ENCODE results near the gene FTSJ1.

Gene FTSJ1

DNA sequence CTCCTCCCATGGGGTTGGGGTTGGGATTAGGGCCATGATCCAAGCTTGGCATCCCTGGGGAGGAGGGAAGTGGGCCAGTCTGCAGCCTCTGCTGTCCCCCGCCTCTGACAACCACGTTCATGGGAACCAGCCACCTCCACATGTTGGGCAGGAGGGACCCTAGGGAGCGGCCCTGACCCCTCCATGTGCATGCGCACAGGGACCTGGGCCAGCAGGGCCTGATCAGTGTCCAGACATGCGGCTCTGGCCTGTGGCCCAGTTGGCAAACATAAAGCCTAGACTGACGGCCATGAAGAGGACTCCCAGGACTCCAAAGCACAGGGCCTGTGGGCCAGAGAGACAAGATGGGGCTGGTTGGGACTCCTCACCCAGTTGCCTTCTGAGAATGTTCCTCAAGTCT is 17.3 kb upstream of the FTSJ1 start:
- DNase-seq (ENCODE audit: extremely low spot score) = no peak
- ChIA-PET CTCF (no interaction called here), POLR2A (no interaction called here)
- TF ChIP-seq SP1 (IDR thresholded peaks at IDR 0.05) (no peak), FOXA1 (IDR thresholded peaks at IDR 0.05) (no peak), HDGF (IDR thresholded peaks at IDR 0.05; ENCODE audit: borderline replicate concordance) (no peak), TARDBP (IDR thresholded peaks at IDR 0.05) (no peak), ARNT (IDR thresholded peaks at IDR 0.05) (no peak), LEF1 (IDR thresholded peaks at IDR 0.05; ENCODE audit: borderline replicate concordance) (no peak), SUZ12 (IDR thresholded peaks at IDR 0.05) (no peak), ELF4 (IDR thresholded peaks at IDR 0.05) (no peak), FOXK2 (IDR thresholded peaks at IDR 0.05) (no peak), ZNF384 (IDR thresholded peaks at IDR 0.05) (no peak), L3MBTL2 (conservative IDR thresholded peaks at IDR 0.05) (no peak), BHLHE40 (IDR thresholded peaks at IDR 0.05; ENCODE audit: borderline replicate concordance) (no peak), CTBP1 (IDR thresholded peaks at IDR 0.05; ENCODE audit: borderline replicate concordance) (no peak), FOXM1 (IDR thresholded peaks at IDR 0.05; ENCODE audit: borderline replicate concordance) (no peak), NFRKB (IDR thresholded peaks at IDR 0.05) (no peak)
- TF ChIP-seq, protein P1, sequence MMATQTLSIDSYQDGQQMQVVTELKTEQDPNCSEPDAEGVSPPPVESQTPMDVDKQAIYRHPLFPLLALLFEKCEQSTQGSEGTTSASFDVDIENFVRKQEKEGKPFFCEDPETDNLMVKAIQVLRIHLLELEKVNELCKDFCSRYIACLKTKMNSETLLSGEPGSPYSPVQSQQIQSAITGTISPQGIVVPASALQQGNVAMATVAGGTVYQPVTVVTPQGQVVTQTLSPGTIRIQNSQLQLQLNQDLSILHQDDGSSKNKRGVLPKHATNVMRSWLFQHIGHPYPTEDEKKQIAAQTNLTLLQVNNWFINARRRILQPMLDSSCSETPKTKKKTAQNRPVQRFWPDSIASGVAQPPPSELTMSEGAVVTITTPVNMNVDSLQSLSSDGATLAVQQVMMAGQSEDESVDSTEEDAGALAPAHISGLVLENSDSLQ (IDR thresholded peaks at IDR 0.05) = no peak

DNA sequence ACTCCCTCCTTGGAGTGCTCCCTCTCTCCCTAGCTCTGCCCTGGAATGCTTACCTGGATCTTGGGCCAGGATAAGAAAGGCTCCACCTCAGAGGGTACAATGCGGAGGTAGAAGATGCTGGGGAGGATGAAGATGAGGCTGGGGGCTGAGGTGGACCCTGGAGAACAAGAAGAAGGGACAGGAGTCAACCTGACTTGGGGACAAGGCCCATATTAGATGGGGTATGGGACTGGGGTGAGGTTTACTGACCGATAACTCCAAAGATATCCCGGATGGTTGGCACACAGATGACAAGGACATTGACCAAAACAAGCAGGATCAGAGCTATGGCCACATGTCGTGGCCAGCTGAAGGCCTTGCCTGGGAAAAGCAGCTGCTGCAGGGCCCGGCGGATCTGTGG is 16.5 kb upstream of the FTSJ1 start:
- CTCF ChIA-PET = interaction anchor here (0.6 kb wide), 1 partner anchor 9 kb away, joined by 3 read pairs; no protein-coding TSS in a partner anchor
- TF ChIP-seq FOXM1 (IDR thresholded peaks at IDR 0.05; ENCODE audit: borderline replicate concordance) (no peak), BHLHE40 (IDR thresholded peaks at IDR 0.05; ENCODE audit: borderline replicate concordance) (no peak), NFRKB (IDR thresholded peaks at IDR 0.05) (no peak), ARNT (IDR thresholded peaks at IDR 0.05) (no peak), SUZ12 (IDR thresholded peaks at IDR 0.05) (no peak), FOXK2 (IDR thresholded peaks at IDR 0.05) (no peak), ELF4 (IDR thresholded peaks at IDR 0.05) (no peak)
- DNase-seq (ENCODE audit: extremely low spot score) = no peak
- POLR2A ChIA-PET = no interaction called here

DNA sequence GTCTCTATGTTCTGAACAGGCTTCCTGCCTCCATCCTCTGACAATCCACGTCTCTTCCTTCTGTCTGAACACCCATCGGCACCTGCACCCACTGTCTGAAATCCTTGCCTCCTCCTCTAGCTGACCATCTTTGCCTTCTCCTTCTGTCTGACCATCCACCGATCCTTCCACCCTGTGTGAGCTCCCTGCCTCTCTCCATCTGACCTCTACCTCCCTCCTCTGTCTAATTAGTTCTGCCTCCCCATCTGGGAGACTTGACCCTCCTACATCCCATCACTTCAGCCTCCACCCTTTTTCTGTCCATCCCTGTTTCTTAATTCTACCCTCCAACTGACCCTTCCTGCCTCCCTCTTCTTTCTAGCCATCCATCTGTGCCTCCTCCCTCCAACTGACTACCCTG is 16.0 kb upstream of the FTSJ1 start:
- POLR2A ChIA-PET = no interaction called here
- TF ChIP-seq FOXK2 (IDR thresholded peaks at IDR 0.05) (no peak), ZNF384 (IDR thresholded peaks at IDR 0.05) (no peak), FOXA1 (IDR thresholded peaks at IDR 0.05) (no peak), HDGF (IDR thresholded peaks at IDR 0.05; ENCODE audit: borderline replicate concordance) (no peak), SUZ12 (IDR thresholded peaks at IDR 0.05) (no peak), SP1 (IDR thresholded peaks at IDR 0.05) (no peak), L3MBTL2 (conservative IDR thresholded peaks at IDR 0.05) (no peak), BHLHE40 (IDR thresholded peaks at IDR 0.05; ENCODE audit: borderline replicate concordance) (no peak), ELF4 (IDR thresholded peaks at IDR 0.05) (no peak), FOXM1 (IDR thresholded peaks at IDR 0.05; ENCODE audit: borderline replicate concordance) (no peak)
- TF ChIP-seq, protein P1 (IDR thresholded peaks at IDR 0.05) = no peak
- CTCF ChIA-PET = interaction anchor here (0.6 kb wide), 1 partner anchor 9 kb away, joined by 3 read pairs; no protein-coding TSS in a partner anchor
- DNase-seq (ENCODE audit: extremely low spot score) = no peak

DNA sequence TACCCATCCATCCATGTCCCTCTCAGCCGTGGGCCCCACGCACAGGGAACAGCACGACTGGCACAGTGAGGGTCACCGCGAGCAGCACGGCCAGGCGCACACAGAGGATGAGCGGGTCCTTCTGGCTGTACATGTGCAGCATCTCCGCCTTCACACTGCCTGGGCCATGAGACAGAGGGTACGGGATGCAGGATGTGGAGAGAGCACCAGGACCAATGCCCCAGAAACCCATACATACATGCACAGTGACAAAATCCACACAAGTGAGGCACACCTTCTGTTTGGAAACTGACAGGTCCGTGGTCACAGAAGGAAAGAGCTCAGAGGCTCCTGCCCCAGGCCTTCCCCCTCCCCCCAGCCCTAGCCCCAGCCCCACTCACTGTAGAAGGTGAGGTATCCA is 15.4 kb upstream of the FTSJ1 start:
- TF ChIP-seq FOXM1 (IDR thresholded peaks at IDR 0.05; ENCODE audit: borderline replicate concordance) (no peak), ARNT (IDR thresholded peaks at IDR 0.05) (no peak), NFRKB (IDR thresholded peaks at IDR 0.05) (no peak), ELF4 (IDR thresholded peaks at IDR 0.05) (no peak), SUZ12 (IDR thresholded peaks at IDR 0.05) (no peak), CTBP1 (IDR thresholded peaks at IDR 0.05; ENCODE audit: borderline replicate concordance) (no peak), FOXA1 (IDR thresholded peaks at IDR 0.05) (no peak), BHLHE40 (IDR thresholded peaks at IDR 0.05; ENCODE audit: borderline replicate concordance) (no peak), FOXK2 (IDR thresholded peaks at IDR 0.05) (no peak), SP1 (IDR thresholded peaks at IDR 0.05) (no peak), LEF1 (IDR thresholded peaks at IDR 0.05; ENCODE audit: borderline replicate concordance) (no peak), HDGF (IDR thresholded peaks at IDR 0.05; ENCODE audit: borderline replicate concordance) (no peak), L3MBTL2 (conservative IDR thresholded peaks at IDR 0.05) (no peak), ZNF384 (IDR thresholded peaks at IDR 0.05) (no peak)
- TF ChIP-seq, protein P1 (IDR thresholded peaks at IDR 0.05) = no peak
- POLR2A ChIA-PET = no interaction called here
- no peak for DNase-seq (ENCODE audit: extremely low spot score)
- CTCF ChIA-PET = no interaction called here

DNA sequence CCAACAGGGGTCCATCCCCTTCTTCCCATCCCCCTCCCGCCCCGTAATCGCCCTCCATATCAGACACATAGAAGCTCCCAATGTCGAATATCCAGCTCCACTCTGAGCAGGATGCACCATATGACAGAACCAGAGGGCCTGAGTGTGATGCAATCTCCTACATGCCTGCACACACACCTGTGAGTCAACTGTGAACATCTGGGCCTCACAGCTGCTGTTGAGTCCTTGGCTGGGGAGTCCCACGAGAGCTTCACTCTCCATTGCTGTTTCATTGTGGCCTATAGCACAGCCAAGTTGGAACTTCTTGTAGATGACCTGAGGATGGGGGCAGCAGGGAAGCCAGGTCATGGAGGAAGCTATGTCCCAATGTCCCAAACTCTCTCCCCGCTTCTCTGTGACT is 14.2 kb upstream of the FTSJ1 start:
- POLR2A ChIA-PET = no interaction called here

More for the DNA sequence above, 14.2 kb upstream of the FTSJ1 start:
- CTCF ChIA-PET = no interaction called here
- no peak for TF ChIP-seq TARDBP (IDR thresholded peaks at IDR 0.05)
- no peak for TF ChIP-seq CTBP1 (IDR thresholded peaks at IDR 0.05; ENCODE audit: borderline replicate concordance)
- TF ChIP-seq FOXA1 (IDR thresholded peaks at IDR 0.05) = no peak
- TF ChIP-seq SP1 (IDR thresholded peaks at IDR 0.05) = no peak
- no peak for TF ChIP-seq FOXK2 (IDR thresholded peaks at IDR 0.05)
- TF ChIP-seq ARNT (IDR thresholded peaks at IDR 0.05) = no peak
- TF ChIP-seq L3MBTL2 (conservative IDR thresholded peaks at IDR 0.05) = no peak
- no peak for TF ChIP-seq NFRKB (IDR thresholded peaks at IDR 0.05)
- TF ChIP-seq, protein P1 (IDR thresholded peaks at IDR 0.05) = no peak
- DNase-seq (ENCODE audit: extremely low spot score) = no peak
